HG03521 (cell line): ENCODE data around the gene AKR1B1.

Experiments used
- ATAC-seq: cut with Tn5 transposase; IDR thresholded peaks from one replicate; pipeline ENCODE4 v1.9.1; 2021; ENCODE audit warnings: mild to moderate bottlenecking, moderate library complexity; ENCODE audit not compliant: unreplicated experiment

The AKR1B1 gene

GRCh38 chr7:134446923-134447322, 12.0 kb downstream of the AKR1B1 start:
- no peak for ATAC-seq

GRCh38 chr7:134446446-134446845, 12.5 kb downstream of the AKR1B1 start:
- ATAC-seq: no peak

GRCh38 chr7:134444961-134445315, 14.0 kb downstream of the AKR1B1 start:
- ATAC-seq: no peak

- ATAC-seq: no peak
Measured at GRCh38 chr7:134444198-134444960, 14.5 kb downstream of the AKR1B1 start.

- ATAC-seq: no peak
Measured at GRCh38 chr7:134443396-134444070, 15.4 kb downstream of the AKR1B1 start.

DNA sequence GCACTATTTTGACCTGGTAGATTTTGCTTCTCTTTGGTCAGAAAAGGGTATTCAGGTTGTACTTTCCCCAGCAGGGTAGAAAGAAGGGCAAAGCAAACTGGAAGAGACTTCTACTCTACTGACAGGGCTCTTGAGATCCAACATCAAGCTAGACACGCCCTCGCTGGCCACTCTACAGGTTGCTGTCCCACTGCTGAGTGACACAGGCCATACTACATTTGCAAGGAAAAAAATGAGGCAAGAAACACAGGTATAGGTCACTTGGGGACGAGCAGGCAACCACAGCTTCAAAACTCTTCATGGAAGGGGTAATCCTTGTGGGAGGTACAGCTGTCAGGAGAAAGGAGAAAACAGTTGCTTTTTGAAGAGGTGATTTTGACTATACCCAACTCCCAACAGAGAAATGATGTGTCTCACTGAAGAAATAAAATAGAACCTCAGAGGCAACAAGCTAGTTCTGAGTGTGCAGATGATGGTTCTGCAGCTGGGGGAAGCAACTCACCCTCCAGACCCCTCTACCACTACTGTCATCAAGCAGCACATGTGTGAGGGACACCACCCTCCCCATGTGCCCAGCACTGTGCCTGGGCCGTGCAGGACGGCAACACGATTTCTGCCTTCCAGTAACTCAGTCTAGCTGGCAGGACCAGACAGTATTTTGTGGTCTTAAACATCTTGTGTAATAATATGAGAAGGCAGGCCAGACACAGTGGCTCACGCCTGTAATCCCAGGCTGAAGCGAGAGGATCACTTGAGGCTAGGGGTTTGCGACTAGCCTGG, 16.3 kb downstream of the AKR1B1 start:
- no peak for ATAC-seq

- no peak for ATAC-seq
Measured at GRCh38 chr7:134441264-134441663, 17.6 kb downstream of the AKR1B1 start.

- no peak for ATAC-seq
Measured at GRCh38 chr7:134440476-134440875, 18.4 kb downstream of the AKR1B1 start.

DNA sequence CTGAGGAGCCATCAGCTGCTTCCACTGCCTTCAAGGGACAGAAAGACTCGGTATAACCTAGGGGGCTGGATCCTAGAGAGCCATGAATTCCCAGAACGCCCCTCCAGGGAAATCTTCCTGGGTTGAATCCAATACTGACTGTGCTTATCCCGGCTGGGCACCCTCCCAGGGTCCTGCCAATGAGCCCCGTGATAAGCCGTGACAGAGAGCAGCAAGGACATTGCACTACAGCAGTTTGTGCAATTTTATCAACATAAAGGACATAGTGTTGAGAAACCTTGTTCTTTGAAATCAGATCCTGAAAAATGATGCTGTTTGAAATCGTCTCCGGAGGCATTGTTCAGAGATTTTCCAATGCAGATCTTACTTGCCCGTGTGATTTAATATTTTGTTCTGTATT, 18.8 kb downstream of the AKR1B1 start:
- no peak for ATAC-seq

- no peak for ATAC-seq
Measured at GRCh38 chr7:134438946-134439345, 20.0 kb downstream of the AKR1B1 start.

GRCh38 chr7:134435161-134435920, 23.6 kb downstream of the AKR1B1 start:
- no peak for ATAC-seq

DNA sequence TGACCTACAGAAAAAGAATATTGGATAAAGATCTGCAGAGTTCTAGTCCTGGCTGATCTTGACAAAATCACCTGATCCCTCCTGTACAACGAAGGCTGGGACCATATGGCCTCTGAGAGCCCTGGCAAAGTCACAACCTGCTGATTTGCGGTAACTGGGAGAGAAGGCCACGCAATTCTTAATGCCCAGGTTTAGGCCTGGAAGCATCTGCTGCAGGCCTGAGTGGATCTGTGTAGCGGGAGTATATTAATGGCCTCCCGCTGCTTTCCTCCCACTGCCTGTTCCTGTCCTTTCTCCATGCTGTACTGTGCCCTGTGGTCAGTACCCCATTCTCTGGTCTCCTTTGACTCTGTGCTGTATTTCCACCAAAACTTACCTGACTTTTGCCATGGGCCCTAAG, 24.2 kb downstream of the AKR1B1 start:
- ATAC-seq: no peak

- ATAC-seq: no peak
Measured at GRCh38 chr7:134433430-134433829, 25.5 kb downstream of the AKR1B1 start.

DNA sequence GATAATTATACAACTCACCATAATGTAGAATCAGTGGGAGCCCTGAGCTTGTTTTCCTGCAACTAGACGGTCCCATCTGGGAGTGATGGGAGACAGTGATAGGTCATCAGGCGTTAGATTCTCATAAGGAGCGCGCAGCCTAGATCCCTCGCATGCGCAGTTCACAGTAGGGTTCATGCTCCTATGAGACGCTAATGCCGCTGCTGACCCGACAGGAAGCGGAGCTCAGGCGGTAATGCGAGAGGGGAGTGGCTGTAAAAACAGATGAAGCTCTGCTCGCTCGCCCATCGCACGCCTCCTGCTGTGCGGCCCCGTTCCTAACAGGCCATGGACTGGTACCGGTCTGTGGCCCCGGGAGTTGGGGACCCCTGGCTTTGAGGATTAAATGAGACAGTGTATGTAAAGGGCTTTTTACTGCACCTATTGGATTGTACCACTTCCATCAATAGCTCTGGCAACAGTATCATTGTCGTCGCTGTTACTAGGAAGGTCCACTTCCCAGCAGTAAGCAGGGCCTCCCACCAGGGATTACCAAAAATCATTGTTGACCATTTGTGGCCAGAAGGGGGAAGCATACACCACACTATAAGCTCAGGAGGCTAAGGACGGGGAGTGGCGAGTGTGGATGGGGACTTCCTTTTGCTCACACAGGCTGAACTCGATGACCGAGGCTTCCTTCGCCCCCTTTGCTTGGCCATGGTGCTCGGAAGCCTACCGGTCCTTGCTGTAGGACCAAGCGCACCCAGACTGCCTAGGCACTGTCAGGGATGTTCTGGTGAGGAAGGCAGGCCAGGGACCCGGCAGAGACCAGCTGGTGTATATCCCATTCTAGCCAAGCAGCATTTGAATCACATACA, 26.4 kb downstream of the AKR1B1 start:
- peak; percentile 90 for ATAC-seq

DNA sequence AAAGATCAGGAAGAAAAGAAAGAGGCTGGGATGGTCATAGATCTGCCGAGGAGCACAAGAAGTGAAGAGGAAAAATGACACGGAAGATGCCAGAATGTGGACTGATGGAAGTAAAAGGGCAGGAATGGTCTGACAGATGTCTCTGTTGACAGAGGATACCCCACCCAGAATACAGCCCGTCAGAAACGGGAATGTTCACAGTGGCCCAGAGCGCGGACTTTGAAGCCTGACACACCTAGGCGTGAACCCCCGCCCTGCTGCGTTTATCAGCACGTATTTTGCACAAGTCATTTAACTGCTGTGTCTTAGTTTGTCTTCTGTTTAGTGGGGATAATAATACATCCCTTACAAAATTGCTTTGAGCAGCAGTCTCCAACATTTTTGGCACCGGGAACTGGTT, 27.1 kb downstream of the AKR1B1 start:
- ATAC-seq: no peak

DNA sequence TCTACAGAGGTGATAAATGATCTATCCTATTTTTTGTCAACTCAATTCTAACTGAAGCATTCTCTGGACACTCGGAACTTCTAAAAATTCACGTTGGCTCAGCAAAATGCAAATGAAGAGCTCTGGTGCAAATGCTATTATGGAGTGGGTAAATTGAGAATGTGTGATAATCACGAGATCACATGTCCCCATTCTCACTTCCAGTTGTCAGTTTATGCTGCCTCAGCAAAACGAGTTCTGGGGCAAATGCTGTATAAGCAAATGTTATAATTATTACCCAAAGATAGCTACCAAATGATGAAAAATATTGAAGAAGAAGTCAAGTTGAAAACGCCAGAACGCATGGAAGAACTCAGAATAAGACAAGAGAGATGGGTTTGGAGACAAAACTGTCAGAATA, 29.4 kb downstream of the AKR1B1 start:
- ATAC-seq: no peak

DNA sequence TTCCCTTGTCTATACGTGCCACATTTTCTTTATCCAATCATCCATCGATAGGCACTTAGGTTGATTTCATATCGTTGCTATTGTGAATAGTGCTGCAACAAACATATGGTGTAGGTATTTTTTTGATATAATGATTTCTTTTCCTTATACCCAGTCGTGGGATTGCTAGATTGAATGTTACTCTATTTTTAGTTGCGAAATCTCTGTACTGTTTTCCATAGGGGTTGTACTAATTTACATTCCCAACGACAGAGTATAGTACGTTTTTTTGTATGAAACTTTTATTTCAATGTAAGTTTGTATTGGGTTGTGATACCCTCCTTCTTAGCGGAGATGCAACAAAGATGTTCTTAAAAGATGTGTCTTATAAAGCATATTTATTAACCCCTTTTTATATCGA, 30.0 kb downstream of the AKR1B1 start:
- ATAC-seq: no peak

DNA sequence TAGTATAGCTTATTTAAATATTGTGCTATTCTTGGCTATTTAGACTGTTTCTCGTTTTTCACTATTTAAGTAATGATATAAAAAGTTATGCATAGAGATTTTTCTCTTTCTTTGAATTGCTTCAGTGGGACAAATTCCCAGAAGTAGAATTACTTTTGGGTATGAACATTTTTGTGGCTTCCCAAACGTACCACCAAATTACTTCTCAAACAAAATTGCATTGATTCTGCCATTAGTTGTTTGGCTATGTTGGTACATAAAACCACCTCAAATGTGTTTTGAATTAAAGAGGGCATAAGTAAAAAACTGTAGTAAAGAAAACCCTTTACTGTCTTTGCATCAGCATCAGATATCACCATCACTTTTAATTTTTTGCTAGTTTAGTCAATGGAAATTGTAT, 31.0 kb downstream of the AKR1B1 start:
- no peak for ATAC-seq

GRCh38 chr7:134425777-134426176, 33.1 kb downstream of the AKR1B1 start:
- ATAC-seq: no peak

GRCh38 chr7:134422638-134423037, 36.3 kb downstream of the AKR1B1 start:
- ATAC-seq: no peak
